Measurements from ENCODE around the gene TAF4.

TAF4 gene

DNA sequence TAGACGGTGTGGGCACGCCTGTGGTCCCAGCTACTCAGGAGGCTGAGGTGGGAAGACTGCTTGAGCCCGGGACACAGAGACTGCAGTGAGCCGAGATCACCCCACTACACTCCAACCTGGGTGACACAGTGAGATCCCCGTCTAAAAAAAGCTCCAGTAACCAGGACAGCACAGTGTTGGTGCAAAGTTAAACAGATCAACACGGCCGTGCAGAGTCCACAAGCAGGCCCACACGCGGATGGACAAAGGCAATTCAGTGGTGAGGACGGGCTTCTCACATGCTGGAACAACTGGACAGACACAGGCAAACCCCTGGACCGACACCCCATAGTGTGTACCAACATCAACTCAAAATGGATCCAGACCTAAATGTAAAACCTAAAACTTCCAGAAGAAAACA, 41.7 kb downstream of the TAF4 start:
- no peaks in the 10 kb centered on the region for H3K9me3 ChIP-seq (ENCODE audit: control insufficient read depth, low read length)
- no peak overlapping the region for H3K27ac ChIP-seq (ENCODE audit: insufficient read depth, low read depth, low read length, poor library complexity, severe bottlenecking)
- H3K27me3 ChIP-seq (ENCODE audit: control insufficient read depth, insufficient read depth, low read length, poor library complexity, severe bottlenecking), result no peaks in the 10 kb centered on the region
- H3K36me3 ChIP-seq (ENCODE audit: control insufficient read depth, insufficient read depth, low read length), result no peaks in the 10 kb centered on the region
- no peak overlapping the region for H3K4me3 ChIP-seq (ENCODE audit: insufficient read depth, low read depth, low read length)
- 94 to 97% methylated on average over 11 of the region's 11 CpGs for WGBS, 2 experiments
- peaks cover 40% of the 10 kb centered on the region for H3K4me1 ChIP-seq (ENCODE audit: control insufficient read depth, insufficient read depth, low read length)

DNA sequence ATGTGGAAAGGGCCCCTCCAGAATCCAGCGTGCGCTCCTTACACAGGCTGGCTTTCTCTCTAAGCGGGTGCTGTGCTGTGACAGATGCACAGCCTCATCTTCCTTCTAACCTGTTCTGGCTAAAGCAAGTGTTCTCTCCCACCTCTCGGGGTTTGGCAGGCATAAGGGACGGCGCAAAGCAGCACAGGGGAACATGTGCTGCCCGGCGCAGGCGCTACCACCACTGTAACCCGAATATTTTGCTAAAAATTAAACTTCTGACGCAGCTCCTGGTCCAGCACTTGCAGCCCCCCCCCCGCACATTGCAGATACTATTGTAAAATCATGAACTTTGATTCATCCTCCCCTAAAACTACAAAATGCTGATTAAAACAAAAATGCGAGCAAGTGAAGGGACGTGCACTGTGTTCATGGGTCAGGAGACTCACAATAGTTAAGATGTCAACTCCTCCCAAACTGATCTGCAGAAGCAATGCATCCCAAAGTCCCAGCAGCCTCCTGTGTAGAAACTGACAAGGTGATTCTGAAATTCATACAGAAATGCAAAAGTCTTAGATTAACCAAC, 43.0 kb downstream of the TAF4 start:
- Histone ChIP-seq H3K27me3 (ENCODE audit: control insufficient read depth, insufficient read depth, low read length, poor library complexity, severe bottlenecking) (no peaks in the 10 kb centered on the region), H3K4me1 (ENCODE audit: control insufficient read depth, insufficient read depth, low read length) (peaks cover 29% of the 10 kb centered on the region), H3K4me3 (ENCODE audit: insufficient read depth, low read depth, low read length) (no peak overlapping the region), H3K9me3 (ENCODE audit: control insufficient read depth, low read length) (no peaks in the 10 kb centered on the region), H3K36me3 (ENCODE audit: control insufficient read depth, insufficient read depth, low read length) (no peaks in the 10 kb centered on the region), H3K27ac (ENCODE audit: insufficient read depth, low read depth, low read length, poor library complexity, severe bottlenecking) (peak overlapping the region; percentile 11)
- WGBS, 2 experiments, result 92 to 94% methylated on average over 14 of the region's 14 CpGs

DNA sequence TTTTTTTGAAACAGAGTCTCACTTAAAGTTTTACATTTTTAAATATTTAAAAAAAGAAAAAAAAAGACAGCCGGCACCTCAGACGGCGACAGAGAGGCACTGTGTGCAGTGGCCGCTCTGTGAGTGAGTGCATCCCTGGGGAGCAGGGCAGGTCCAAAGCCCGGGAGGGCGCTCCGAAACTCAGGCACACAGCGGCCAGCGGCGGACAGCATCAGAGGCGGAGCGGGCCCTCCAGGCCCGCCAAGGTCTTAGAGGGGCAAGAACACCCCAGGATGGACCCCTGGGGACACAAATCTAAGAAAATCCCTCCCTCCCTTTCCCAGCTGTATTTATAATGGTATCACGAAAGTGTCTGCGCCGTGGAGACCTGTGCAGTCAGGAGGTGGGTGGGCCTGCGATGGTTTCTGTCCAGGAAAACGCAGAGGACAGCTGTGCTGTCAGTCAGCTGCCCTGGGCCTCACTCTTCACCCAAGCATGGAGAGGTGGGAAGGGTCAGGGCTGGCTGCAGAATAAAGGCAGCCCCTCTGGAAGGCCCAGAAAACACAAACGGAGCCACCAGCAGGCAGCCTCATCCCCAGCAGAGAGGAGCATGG, 43.8 kb downstream of the TAF4 start:
- Histone ChIP-seq H3K27me3 (ENCODE audit: control insufficient read depth, insufficient read depth, low read length, poor library complexity, severe bottlenecking) (no peaks in the 10 kb centered on the region), H3K4me3 (ENCODE audit: insufficient read depth, low read depth, low read length) (no peak overlapping the region), H3K4me1 (ENCODE audit: control insufficient read depth, insufficient read depth, low read length) (peaks cover 22% of the 10 kb centered on the region), H3K36me3 (ENCODE audit: control insufficient read depth, insufficient read depth, low read length) (no peaks in the 10 kb centered on the region), H3K9me3 (ENCODE audit: control insufficient read depth, low read length) (no peaks in the 10 kb centered on the region), H3K27ac (ENCODE audit: insufficient read depth, low read depth, low read length, poor library complexity, severe bottlenecking) (peak overlapping the region; percentile 11)
- WGBS, 2 experiments, result 72 to 78% methylated on average over 19 of the region's 19 CpGs

DNA sequence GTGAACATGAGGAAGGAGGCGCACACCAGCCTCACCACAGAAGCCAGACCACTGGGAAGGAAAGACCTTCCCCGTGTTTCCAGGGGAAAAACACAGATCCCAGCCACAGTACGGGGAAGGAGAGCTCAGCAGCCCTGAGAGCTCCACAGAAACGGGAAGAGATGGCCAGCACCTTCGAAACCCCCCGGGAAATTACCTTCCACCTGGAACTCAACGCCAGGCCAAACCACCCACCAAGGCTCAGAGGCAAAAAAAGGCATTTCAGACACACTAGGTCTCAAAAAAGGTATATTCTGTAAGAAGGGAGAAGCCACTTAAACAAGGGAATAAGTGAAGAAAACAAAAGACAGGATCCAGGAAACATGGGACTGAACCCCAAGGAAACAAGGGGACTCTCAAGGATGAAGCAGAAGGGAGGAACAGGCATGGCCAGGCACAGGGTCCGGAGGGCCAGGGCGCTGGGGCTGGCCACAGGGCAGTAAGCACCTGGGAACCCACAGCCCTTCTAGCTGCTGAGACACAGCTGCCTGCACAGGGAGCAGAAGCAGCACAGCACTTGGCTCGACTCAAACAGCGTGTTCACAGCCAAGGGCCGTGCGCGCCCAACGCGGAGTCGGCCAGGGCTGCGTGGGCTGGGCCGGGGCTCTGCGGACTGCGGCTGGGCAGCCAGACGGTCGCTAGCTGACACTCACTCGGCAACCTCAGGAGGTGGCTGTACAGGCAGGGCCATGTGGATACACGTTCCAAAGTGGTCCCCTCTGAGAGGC, 44.6 kb downstream of the TAF4 start:
- H3K27me3 ChIP-seq (ENCODE audit: control insufficient read depth, insufficient read depth, low read length, poor library complexity, severe bottlenecking), result no peaks in the 10 kb centered on the region
- peaks cover 14% of the 10 kb centered on the region for H3K4me1 ChIP-seq (ENCODE audit: control insufficient read depth, insufficient read depth, low read length)
- no peak overlapping the region for H3K27ac ChIP-seq (ENCODE audit: insufficient read depth, low read depth, low read length, poor library complexity, severe bottlenecking)
- no peak overlapping the region for H3K4me3 ChIP-seq (ENCODE audit: insufficient read depth, low read depth, low read length)
- no peaks in the 10 kb centered on the region for H3K9me3 ChIP-seq (ENCODE audit: control insufficient read depth, low read length)
- no peaks in the 10 kb centered on the region for H3K36me3 ChIP-seq (ENCODE audit: control insufficient read depth, insufficient read depth, low read length)
- WGBS, 2 experiments, result 86 to 89% methylated on average over 25 of the region's 25 CpGs

- Histone ChIP-seq H3K4me1 (ENCODE audit: control insufficient read depth, insufficient read depth, low read length) (peaks cover 11% of the 10 kb centered on the region), H3K27ac (ENCODE audit: insufficient read depth, low read depth, low read length, poor library complexity, severe bottlenecking) (no peak overlapping the region), H3K4me3 (ENCODE audit: insufficient read depth, low read depth, low read length) (no peak overlapping the region), H3K27me3 (ENCODE audit: control insufficient read depth, insufficient read depth, low read length, poor library complexity, severe bottlenecking) (no peaks in the 10 kb centered on the region), H3K36me3 (ENCODE audit: control insufficient read depth, insufficient read depth, low read length) (no peaks in the 10 kb centered on the region), H3K9me3 (ENCODE audit: control insufficient read depth, low read length) (no peaks in the 10 kb centered on the region)
- 88 to 89% methylated on average over 19 of the region's 19 CpGs for WGBS, 2 experiments
Measured at GRCh38 chr20:62019881-62020492, 45.7 kb downstream of the TAF4 start.

DNA sequence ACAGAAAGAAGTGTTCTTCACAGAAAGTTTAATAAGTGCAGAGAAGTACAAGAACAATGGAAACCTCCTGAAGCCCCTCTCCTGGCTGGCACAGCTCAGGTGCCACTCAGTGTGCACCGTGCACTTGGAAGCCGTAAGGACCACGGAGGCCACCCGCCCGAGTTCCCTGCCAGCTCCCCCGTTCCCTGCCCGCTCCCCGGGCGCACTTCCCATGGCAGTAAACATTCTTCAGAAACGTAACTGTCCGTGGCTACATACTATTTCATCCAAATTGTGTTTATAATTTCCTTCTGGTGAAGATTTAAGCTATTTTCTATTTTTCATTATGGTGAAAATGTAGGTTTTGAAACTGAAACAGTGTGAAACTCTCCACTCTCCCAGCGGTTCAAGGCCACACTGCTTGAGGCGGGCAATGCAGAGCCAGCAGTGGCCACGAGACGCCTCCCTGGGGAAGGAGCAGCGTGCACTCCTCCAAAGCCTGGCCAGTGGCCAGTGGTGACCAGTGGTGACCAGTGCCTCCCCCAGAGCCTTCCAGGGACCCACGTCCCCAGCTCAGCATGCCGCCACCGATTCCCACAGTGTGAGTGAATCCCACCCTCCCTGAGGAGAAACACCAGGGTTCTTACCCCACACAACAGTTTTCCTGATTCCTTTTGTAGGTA, 46.4 kb downstream of the TAF4 start:
- no peak overlapping the region for H3K4me3 ChIP-seq (ENCODE audit: insufficient read depth, low read depth, low read length)
- H3K9me3 ChIP-seq (ENCODE audit: control insufficient read depth, low read length), result no peaks in the 10 kb centered on the region
- no peaks in the 10 kb centered on the region for H3K36me3 ChIP-seq (ENCODE audit: control insufficient read depth, insufficient read depth, low read length)
- H3K27me3 ChIP-seq (ENCODE audit: control insufficient read depth, insufficient read depth, low read length, poor library complexity, severe bottlenecking), result no peaks in the 10 kb centered on the region
- WGBS, 2 experiments, result 94 to 95% methylated on average over 17 to 19 of the region's 19 CpGs
- H3K4me1 ChIP-seq (ENCODE audit: control insufficient read depth, insufficient read depth, low read length), result peaks cover 11% of the 10 kb centered on the region
- no peak overlapping the region for H3K27ac ChIP-seq (ENCODE audit: insufficient read depth, low read depth, low read length, poor library complexity, severe bottlenecking)

DNA sequence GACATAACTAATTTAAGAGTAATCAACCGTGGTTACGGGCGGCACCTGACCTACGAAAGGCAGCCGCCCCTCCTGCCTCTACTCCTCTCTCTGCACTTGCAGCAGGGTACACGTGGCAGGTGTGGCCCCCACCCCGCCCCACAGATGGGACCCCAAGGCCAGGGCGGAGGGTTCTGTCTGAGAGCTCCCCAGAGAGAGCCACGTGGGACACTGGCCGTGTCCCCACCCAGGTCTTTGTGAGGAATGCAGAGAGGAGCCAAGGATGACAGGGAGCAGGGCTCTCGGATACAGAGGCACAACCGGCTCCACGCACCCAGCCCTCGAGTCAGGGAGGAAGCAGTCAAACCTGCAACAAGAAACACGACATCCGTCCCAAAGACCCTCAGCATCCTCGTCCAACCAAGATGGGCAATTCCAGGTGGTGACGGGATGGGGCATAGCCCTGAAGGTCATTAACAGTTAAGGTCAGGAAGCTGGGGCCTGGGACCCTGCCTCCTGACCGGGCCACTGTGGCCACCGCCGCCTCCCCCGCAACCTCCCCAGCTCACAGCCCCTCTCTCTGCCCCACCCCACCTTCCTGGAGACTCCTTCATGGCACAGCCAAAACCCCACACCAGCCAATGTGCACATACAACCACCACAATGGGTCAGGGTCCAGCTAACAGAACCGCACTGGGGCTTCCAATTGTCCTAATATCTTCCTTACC, 47.1 kb downstream of the TAF4 start:
- whole genome bisulfite sequencing, 2 experiments, result 93 to 94% methylated on average over 23 of the region's 23 CpGs
- no peak overlapping the region for H3K4me3 ChIP-seq (ENCODE audit: insufficient read depth, low read depth, low read length)
- H3K4me1 ChIP-seq (ENCODE audit: control insufficient read depth, insufficient read depth, low read length), result peaks cover 11% of the 10 kb centered on the region
- H3K36me3 ChIP-seq (ENCODE audit: control insufficient read depth, insufficient read depth, low read length), result no peaks in the 10 kb centered on the region
- H3K9me3 ChIP-seq (ENCODE audit: control insufficient read depth, low read length), result no peaks in the 10 kb centered on the region
- no peak overlapping the region for H3K27ac ChIP-seq (ENCODE audit: insufficient read depth, low read depth, low read length, poor library complexity, severe bottlenecking)
- no peaks in the 10 kb centered on the region for H3K27me3 ChIP-seq (ENCODE audit: control insufficient read depth, insufficient read depth, low read length, poor library complexity, severe bottlenecking)

DNA sequence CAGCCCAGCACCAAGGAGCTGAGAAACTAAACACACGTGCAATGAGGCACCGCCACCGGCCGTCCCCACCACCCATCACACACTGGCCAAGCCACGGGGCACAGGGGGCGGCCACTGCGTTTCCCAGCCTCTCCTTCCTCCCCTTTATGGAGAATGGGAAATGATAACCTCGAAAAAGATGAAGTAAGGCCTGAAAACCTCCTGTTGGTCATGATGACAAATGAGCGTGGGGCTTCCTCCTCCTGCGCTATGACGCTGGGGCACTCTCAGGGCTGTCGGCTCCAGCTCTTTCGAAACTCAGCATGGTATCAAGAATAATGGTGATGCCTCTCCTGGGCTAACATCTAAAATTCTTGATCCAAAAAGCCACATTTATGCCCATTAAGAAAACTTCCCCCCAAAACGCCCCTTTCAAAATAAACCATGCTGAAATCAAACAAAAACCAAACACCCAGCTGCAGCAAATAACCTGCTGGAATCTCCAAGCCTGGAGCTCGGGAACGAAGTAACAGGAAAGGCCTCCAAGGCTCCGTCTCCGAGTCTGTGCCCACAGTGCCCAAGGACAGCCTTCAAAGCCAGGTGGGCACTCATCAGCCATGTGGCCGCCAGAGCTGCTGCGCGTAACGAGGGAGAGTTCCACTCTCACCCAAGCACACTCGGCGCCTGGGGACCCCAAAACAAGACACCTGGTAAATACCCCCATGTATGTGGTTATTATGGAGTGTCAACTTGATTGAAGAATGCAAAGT, 50.0 kb downstream of the TAF4 start:
- Histone ChIP-seq H3K36me3 (ENCODE audit: control insufficient read depth, insufficient read depth, low read length) (peaks cover 2% of the 10 kb centered on the region), H3K9me3 (ENCODE audit: control insufficient read depth, low read length) (no peaks in the 10 kb centered on the region), H3K4me1 (ENCODE audit: control insufficient read depth, insufficient read depth, low read length) (no peaks in the 10 kb centered on the region), H3K27ac (ENCODE audit: insufficient read depth, low read depth, low read length, poor library complexity, severe bottlenecking) (no peak overlapping the region), H3K4me3 (ENCODE audit: insufficient read depth, low read depth, low read length) (no peak overlapping the region), H3K27me3 (ENCODE audit: control insufficient read depth, insufficient read depth, low read length, poor library complexity, severe bottlenecking) (no peaks in the 10 kb centered on the region)
- WGBS, 2 experiments, result 93 to 96% methylated on average over 24 of the region's 24 CpGs

DNA sequence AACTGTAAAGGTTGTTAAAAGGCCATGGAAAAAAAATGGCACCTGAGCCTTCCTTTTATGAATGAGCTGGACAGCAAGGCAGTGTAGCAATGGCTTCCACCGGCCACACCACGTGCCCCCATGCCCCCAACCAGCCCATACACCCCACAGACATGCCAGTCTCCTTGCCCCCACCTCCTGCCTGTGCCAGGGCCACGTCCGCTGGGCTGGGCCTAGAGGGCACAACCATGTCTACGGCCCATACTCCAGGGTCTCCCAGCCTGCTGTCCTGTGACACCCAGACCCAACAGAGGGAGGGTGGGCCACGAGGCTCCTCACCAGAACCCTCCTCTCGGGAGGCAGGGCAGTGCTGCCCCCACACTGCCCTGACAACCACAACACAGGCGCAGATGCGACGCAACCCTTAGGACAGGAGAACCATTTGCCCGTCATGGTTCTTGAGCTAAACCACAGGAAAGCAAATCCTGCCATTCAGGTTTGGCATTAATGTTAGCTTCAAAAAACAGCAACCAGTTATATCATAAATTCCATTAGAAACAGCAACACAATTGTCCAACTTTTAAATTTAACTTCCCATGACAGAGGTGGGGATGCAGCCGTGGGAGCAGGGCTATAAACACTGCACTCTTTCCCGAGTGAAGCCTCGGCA, 50.7 kb downstream of the TAF4 start:
- WGBS, 2 experiments, result 91 to 92% methylated on average over 14 of the region's 14 CpGs
- Histone ChIP-seq H3K4me1 (ENCODE audit: control insufficient read depth, insufficient read depth, low read length) (no peaks in the 10 kb centered on the region), H3K9me3 (ENCODE audit: control insufficient read depth, low read length) (no peaks in the 10 kb centered on the region), H3K27ac (ENCODE audit: insufficient read depth, low read depth, low read length, poor library complexity, severe bottlenecking) (no peak overlapping the region), H3K27me3 (ENCODE audit: control insufficient read depth, insufficient read depth, low read length, poor library complexity, severe bottlenecking) (no peaks in the 10 kb centered on the region), H3K4me3 (ENCODE audit: insufficient read depth, low read depth, low read length) (no peak overlapping the region), H3K36me3 (ENCODE audit: control insufficient read depth, insufficient read depth, low read length) (peaks cover 2% of the 10 kb centered on the region)
